Measurements from ENCODE around the gene DHCR7.

DNA sequence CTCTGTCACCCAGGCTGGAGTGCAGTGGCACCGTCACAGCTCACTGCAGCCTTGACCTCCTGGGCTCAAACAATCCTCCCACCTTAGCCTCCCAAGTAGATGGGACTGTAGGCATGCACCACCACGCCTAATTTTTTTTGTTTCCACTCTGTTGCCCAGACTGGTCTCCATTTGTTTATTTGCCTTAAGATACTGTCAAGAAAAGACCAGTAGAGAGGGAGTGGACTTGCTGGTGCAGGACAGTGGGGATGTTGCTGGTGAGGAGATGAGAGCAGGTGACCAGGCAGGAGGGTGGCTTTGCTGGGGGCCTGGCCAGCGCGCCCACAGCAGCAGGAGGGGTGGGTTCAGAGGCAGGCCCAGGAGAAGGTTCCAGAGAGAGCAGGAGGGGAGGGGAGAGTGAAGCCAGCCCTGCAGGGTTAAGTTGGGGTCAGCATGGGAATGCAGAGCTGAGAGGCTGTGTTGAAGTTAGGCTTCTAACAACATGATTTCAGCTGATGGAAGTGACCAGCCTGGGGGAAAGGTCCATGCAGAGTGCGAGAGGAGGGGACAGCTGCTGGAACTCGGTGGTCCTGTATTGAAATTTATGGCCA lies 40.6 kb upstream of the DHCR7 start:
- TF ChIP-seq, protein P1, sequence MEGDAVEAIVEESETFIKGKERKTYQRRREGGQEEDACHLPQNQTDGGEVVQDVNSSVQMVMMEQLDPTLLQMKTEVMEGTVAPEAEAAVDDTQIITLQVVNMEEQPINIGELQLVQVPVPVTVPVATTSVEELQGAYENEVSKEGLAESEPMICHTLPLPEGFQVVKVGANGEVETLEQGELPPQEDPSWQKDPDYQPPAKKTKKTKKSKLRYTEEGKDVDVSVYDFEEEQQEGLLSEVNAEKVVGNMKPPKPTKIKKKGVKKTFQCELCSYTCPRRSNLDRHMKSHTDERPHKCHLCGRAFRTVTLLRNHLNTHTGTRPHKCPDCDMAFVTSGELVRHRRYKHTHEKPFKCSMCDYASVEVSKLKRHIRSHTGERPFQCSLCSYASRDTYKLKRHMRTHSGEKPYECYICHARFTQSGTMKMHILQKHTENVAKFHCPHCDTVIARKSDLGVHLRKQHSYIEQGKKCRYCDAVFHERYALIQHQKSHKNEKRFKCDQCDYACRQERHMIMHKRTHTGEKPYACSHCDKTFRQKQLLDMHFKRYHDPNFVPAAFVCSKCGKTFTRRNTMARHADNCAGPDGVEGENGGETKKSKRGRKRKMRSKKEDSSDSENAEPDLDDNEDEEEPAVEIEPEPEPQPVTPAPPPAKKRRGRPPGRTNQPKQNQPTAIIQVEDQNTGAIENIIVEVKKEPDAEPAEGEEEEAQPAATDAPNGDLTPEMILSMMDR (IDR thresholded peaks at IDR 0.05) = no peak
- TF ChIP-seq EZH2 (IDR thresholded peaks at IDR 0.05) (no peak), EZH2phosphoT487 (IDR thresholded peaks at IDR 0.05) (no peak)
